Raji (cell line): Measurements from ENCODE around the gene TAF5.
A peak's percentile ranks its signal among the peaks of the same experiment; 100 is the strongest.

ENCODE experiments used
- POLR2A ChIP-seq: IDR thresholded peaks from 2 replicates; pipeline ENCODE4 v1.6.1; 2011; ENCODE audit warnings: low read depth, low read length, control low read depth; ENCODE audit not compliant: insufficient read depth

Gene TAF5

GRCh38 chr10:103367782-103368518, at the start of gene TAF5:
TSS of gene TAF5 (plus strand) at chr10:103367976. CDS start at chr10:103367990, 14 bp downstream.
- peak; percentile 95 for TF ChIP-seq POLR2A

- no peak for TF ChIP-seq POLR2A
These were observed 39.9 kb upstream of the TAF5 start for GRCh38 chr10:103327906-103328305.

GRCh38 chr10:103333934-103334520, 33.7 kb upstream of the TAF5 start:
- no peak for TF ChIP-seq POLR2A

- no peak for TF ChIP-seq POLR2A
These were observed 33.2 kb upstream of the TAF5 start for GRCh38 chr10:103334567-103334966.

- TF ChIP-seq POLR2A: no peak
These were observed 31.4 kb upstream of the TAF5 start for GRCh38 chr10:103336370-103336769.

- TF ChIP-seq POLR2A: no peak
These were observed 17.6 kb upstream of the TAF5 start for GRCh38 chr10:103350175-103350516.

- TF ChIP-seq POLR2A: peak; percentile 85
These were observed 17.1 kb upstream of the TAF5 start, which contains the start of gene PCGF6 for GRCh38 chr10:103350517-103351260. TSS of gene PCGF6 (minus strand) at chr10:103351140. CDS start at chr10:103351066, 74 bp downstream.

GRCh38 chr10:103353281-103353680, 14.5 kb upstream of the TAF5 start:
- TF ChIP-seq POLR2A: no peak

- TF ChIP-seq POLR2A: no peak
These were observed 11.7 kb upstream of the TAF5 start for GRCh38 chr10:103355906-103356599.

GRCh38 chr10:103367379-103367781, 396 bp upstream of the TAF5 start:
- TF ChIP-seq POLR2A: no peak

GRCh38 chr10:103373544-103373943, 5.8 kb downstream of the TAF5 start:
- TF ChIP-seq POLR2A: no peak

- no peak for TF ChIP-seq POLR2A
These were observed 6.5 kb downstream of the TAF5 start for GRCh38 chr10:103374263-103374662.

- TF ChIP-seq POLR2A: no peak
These were observed 15.0 kb downstream of the TAF5 start for GRCh38 chr10:103382769-103383168.

GRCh38 chr10:103394180-103394579, 26.4 kb downstream of the TAF5 start:
- no peak for TF ChIP-seq POLR2A

- no peak for TF ChIP-seq POLR2A
These were observed 27.9 kb downstream of the TAF5 start for GRCh38 chr10:103395754-103396066.
